A673 (cell line): Measurements from ENCODE around the gene MINDY3. TPM values are rescaled to one million over a fixed set of nuclear protein-coding genes. Genes with fewer than 3 reads are reported as not detected.

Experiments used
- BruUV-seq: library from RNA; stranded (reverse); fragments of 400-500 nt; replicated peaks from 2 replicates; lab custom pipeline; 2021; lab: Mats Ljungman, UMichigan
- CTCF ChIA-PET: fragments of 300-600 bp; sonication (Branson Sonifier 250); formaldehyde crosslinking; loops from one replicate; lab custom pipeline; 2022; ENCODE audit warnings: antibody characterized with exemption; lab: Charles Lee
- POLR2A ChIA-PET: fragments of 300-600 bp; sonication (Branson Sonifier 250); formaldehyde crosslinking; loops from one replicate; lab custom pipeline; 2022; ENCODE audit warnings: antibody characterized with exemption; ENCODE audit not compliant: low non-redundant PET; lab: Charles Lee
- DNase-seq: peaks from one replicate; pipeline ENCODE4 v3.0.0-alpha.2; 2015; ENCODE audit warnings: low spot score
- H3K27ac ChIP-seq: fragments of 200-600 bp; sonication (generic); 2 replicates; pipeline ENCODE4 v1.5.1; 2016; ENCODE audit warnings: mixed run types, low read depth, mild to moderate bottlenecking, mixed read lengths, antibody characterized with exemption, low read length; ENCODE audit not compliant: poor library complexity, severe bottlenecking
- H3K27me3 ChIP-seq: fragments of 200-600 bp; sonication (generic); replicated peaks from 2 replicates; pipeline ENCODE4 v1.6.1; 2017; ENCODE audit warnings: mixed run types, low read depth, mild to moderate bottlenecking, mixed read lengths, antibody characterized with exemption, low read length; ENCODE audit not compliant: insufficient read depth, poor library complexity
- H3K36me3 ChIP-seq: fragments of 200-600 bp; sonication (generic); 2 replicates; pipeline ENCODE4 v1.6.1; 2016; ENCODE audit warnings: mixed run types, mild to moderate bottlenecking, mixed read lengths, antibody characterized with exemption, low read length; ENCODE audit not compliant: insufficient read depth, poor library complexity, severe bottlenecking
- H3K4me1 ChIP-seq: fragments of 200-600 bp; sonication (generic); 2 replicates; pipeline ENCODE4 v1.6.1; 2017; ENCODE audit warnings: mixed run types, mild to moderate bottlenecking, mixed read lengths, antibody characterized with exemption, low read length; ENCODE audit not compliant: insufficient read depth, poor library complexity, severe bottlenecking
- H3K4me3 ChIP-seq: fragments of 200-600 bp; sonication (generic); 2 replicates; pipeline ENCODE4 v1.5.1; 2016; ENCODE audit warnings: low read depth, mixed run types, mild to moderate bottlenecking, mixed read lengths, low read length; ENCODE audit not compliant: poor library complexity, severe bottlenecking
- H3K9me3 ChIP-seq: fragments of 200-600 bp; sonication (generic); 2 replicates; pipeline ENCODE4 v1.6.1; 2016; ENCODE audit warnings: mixed run types, low read depth, mild to moderate bottlenecking, mixed read lengths, antibody characterized with exemption, low read length; ENCODE audit not compliant: poor library complexity, severe bottlenecking
- CTCF ChIP-seq: fragments of 300-800, 200-600 bp; sonication (generic); conservative IDR thresholded peaks from 2 replicates; pipeline ENCODE4 v1.5.1; 2017; ENCODE audit warnings: low read depth, mild to moderate bottlenecking, antibody characterized with exemption, low read length, moderate library complexity, mixed read lengths
- EZH2 ChIP-seq: fragments of 200-600 bp; sonication (generic); IDR thresholded peaks from 2 replicates; pipeline ENCODE4 v1.6.1; 2017; ENCODE audit warnings: borderline replicate concordance, low read depth, mild to moderate bottlenecking, mixed read lengths, antibody characterized with exemption, low read length; ENCODE audit not compliant: poor library complexity, severe bottlenecking
- intact Hi-C: fragments of 100-400 bp; cut with micrococcal nuclease; formaldehyde crosslinking; loops from one replicate; pipeline ENCODE4 v1.10.0; 2022; ENCODE audit not compliant: unreplicated experiment
- total RNA-seq: library from RNA; stranded (reverse); gene quantifications from 2 replicates; pipeline ENCODE4 v1.2.3, GENCODE V29; 2021

The MINDY3 gene
- total RNA-seq, 1 experiment from 2014 or later, result 14.6 TPM

- Histone ChIP-seq H3K4me1 (no peaks in the 10 kb centered on the region), H3K27me3 (no peaks in the 10 kb centered on the region), H3K4me3 (no peak overlapping the region), H3K27ac (no peak overlapping the region), H3K36me3 (no peaks in the 10 kb centered on the region), H3K9me3 (no peaks in the 10 kb centered on the region)
- no TSS peak for BruUV-seq
- ChIA-PET CTCF (no interaction called here), POLR2A (no interaction called here)
- TF ChIP-seq CTCF (no peak), EZH2 (no peak)
- intact Hi-C loops, result no loop called here
- DNase-seq, result no peak
Measured at GRCh38 chr10:15796098-15796759, 64.1 kb downstream of the MINDY3 start.

GRCh38 chr10:15795036-15795792 lies 65.1 kb downstream of the MINDY3 start:
- POLR2A ChIA-PET, result no interaction called here
- DNase-seq, result no peak
- CTCF ChIA-PET, result no interaction called here
- Histone ChIP-seq H3K36me3 (no peaks in the 10 kb centered on the region), H3K4me3 (no peak overlapping the region), H3K4me1 (no peaks in the 10 kb centered on the region), H3K27me3 (no peaks in the 10 kb centered on the region), H3K27ac (no peak overlapping the region), H3K9me3 (no peaks in the 10 kb centered on the region)
- TF ChIP-seq EZH2 (no peak), CTCF (no peak)
- intact Hi-C loops, result no loop called here
- BruUV-seq, result no TSS peak

- Histone ChIP-seq H3K9me3 (no peaks in the 10 kb centered on the region), H3K27me3 (no peaks in the 10 kb centered on the region), H3K4me3 (no peak overlapping the region), H3K27ac (no peak overlapping the region), H3K36me3 (no peaks in the 10 kb centered on the region), H3K4me1 (no peaks in the 10 kb centered on the region)
- no peak for TF ChIP-seq CTCF
- no peak for DNase-seq
- ChIA-PET CTCF (no interaction called here), POLR2A (no interaction called here)
- intact Hi-C loops, result no loop called here
- no TSS peak for BruUV-seq
Measured at GRCh38 chr10:15794569-15794968, 65.7 kb downstream of the MINDY3 start.
